ENCODE data around the gene IFI44. TPM values are rescaled to one million over a fixed set of nuclear protein-coding genes. Genes with fewer than 3 reads are reported as not detected.

IFI44 gene
- total RNA-seq, 4 donors from 2014 or later = 6.7 to 12.5 (median 10.9) TPM

- Histone ChIP-seq H3K4me1 (peaks cover 3 to 17% (median 7%) of the 10 kb centered on the region in 4 donors), H3K4me3 (no peak overlapping the region), H3K36me3 (no peaks in the 10 kb centered on the region), H3K27ac (replicated peaks in 1 of 4) (no peak overlapping the region), H3K9me3 (peaks cover 0 to 8% (median 0%) of the 10 kb centered on the region in 4 donors), H3K27me3 (no peaks in the 10 kb centered on the region)
- no peak for DNase-seq (ENCODE audit: extremely low spot score)
- no CpG with 5 or more reads among the region's 1 CpG for WGBS
- intact Hi-C loops (cut with DNase I) = no loop called here
- TF ChIP-seq POLR2AphosphoS5 (IDR thresholded peaks at IDR 0.05) (no peak), EP300 (IDR thresholded peaks at IDR 0.05) (no peak), CTCF (IDR thresholded peaks at IDR 0.05) (no peak), POLR2A (IDR thresholded peaks at IDR 0.05; ENCODE audit: low read depth) (no peak)
These were observed 2.4 kb upstream of the IFI44 start for GRCh38 chr1:78647238-78647637.

- TF ChIP-seq POLR2AphosphoS5 (IDR thresholded peaks at IDR 0.05) = no peak
- intact Hi-C loops (cut with DNase I) = no loop called here
- no peaks in the 10 kb centered on the region for H3K27me3 ChIP-seq
- H3K27ac ChIP-seq (replicated peaks in 1 of 4) = peak overlapping the region; percentile 44 to 61 (median 52)
- no peaks in the 10 kb centered on the region for H3K9me3 ChIP-seq
- H3K4me1 ChIP-seq = peaks cover 3 to 20% (median 7%) of the 10 kb centered on the region in 4 donors
- DNase-seq (ENCODE audit: extremely low spot score) = no peak
- peak overlapping the region; percentile 39 to 53 (median 42) for H3K4me3 ChIP-seq
- WGBS = 56% methylated on average over 6 of the region's 6 CpGs
- H3K36me3 ChIP-seq = peaks cover 0 to 6% (median 2%) of the 10 kb centered on the region in 4 donors
These were observed 556 bp downstream of the IFI44 start for GRCh38 chr1:78650114-78650660.

- intact Hi-C loops (cut with DNase I) = no loop called here
- H3K4me1 ChIP-seq = peaks cover 0 to 20% (median 7%) of the 10 kb centered on the region in 4 donors
- H3K4me3 ChIP-seq = peak overlapping the region; percentile 39 to 53 (median 42)
- no peak for DNase-seq (ENCODE audit: extremely low spot score)
- H3K27ac ChIP-seq (replicated peaks in 1 of 4) = peak overlapping the region; percentile 12 to 39 (median 22)
- no peak for TF ChIP-seq POLR2A (IDR thresholded peaks at IDR 0.05; ENCODE audit: low read depth)
- TF ChIP-seq POLR2AphosphoS5 (IDR thresholded peaks at IDR 0.05) = peak in 1 of 2 donors; percentile 22
- H3K27me3 ChIP-seq = no peaks in the 10 kb centered on the region
- WGBS = 63% methylated on average over 6 of the region's 12 CpGs
- H3K36me3 ChIP-seq = peaks cover 0 to 14% (median 6%) of the 10 kb centered on the region in 4 donors
- no peaks in the 10 kb centered on the region for H3K9me3 ChIP-seq
These were observed 1.6 kb downstream of the IFI44 start for GRCh38 chr1:78651241-78651640.

GRCh38 chr1:78652019-78652560 is 2.5 kb downstream of the IFI44 start:
- no peak for TF ChIP-seq EP300 (IDR thresholded peaks at IDR 0.05)
- peaks cover 0 to 16% (median 6%) of the 10 kb centered on the region in 4 donors for H3K36me3 ChIP-seq
- peak overlapping the region; percentile 39 to 53 (median 42) for H3K4me3 ChIP-seq
- peaks cover 0 to 20% (median 7%) of the 10 kb centered on the region in 4 donors for H3K4me1 ChIP-seq
- WGBS = 94% methylated on average over 17 of the region's 17 CpGs
- intact Hi-C loops (cut with DNase I) = no loop called here
- H3K27me3 ChIP-seq = no peaks in the 10 kb centered on the region
- DNase-seq (ENCODE audit: extremely low spot score) = no peak
- no peaks in the 10 kb centered on the region for H3K9me3 ChIP-seq
- peak overlapping the region in 1 of 4 donors; percentile 39 for H3K27ac ChIP-seq (replicated peaks in 1 of 4)

- 80% methylated on average over 1 of the region's 1 CpG for WGBS
- TF ChIP-seq POLR2A (IDR thresholded peaks at IDR 0.05; ENCODE audit: low read depth) = no peak
- no peak for TF ChIP-seq EP300 (IDR thresholded peaks at IDR 0.05)
- TF ChIP-seq POLR2AphosphoS5 (IDR thresholded peaks at IDR 0.05) = no peak
- TF ChIP-seq CTCF (IDR thresholded peaks at IDR 0.05) = no peak
- Histone ChIP-seq H3K27me3 (no peaks in the 10 kb centered on the region), H3K4me3 (no peak overlapping the region), H3K4me1 (no peaks in the 10 kb centered on the region), H3K27ac (replicated peaks in 1 of 4) (no peak overlapping the region), H3K9me3 (no peaks in the 10 kb centered on the region), H3K36me3 (peaks cover 0 to 68% (median 35%) of the 10 kb centered on the region in 4 donors)
- intact Hi-C loops (cut with DNase I) = no loop called here
- no peak for DNase-seq (ENCODE audit: extremely low spot score)
These were observed 9.3 kb downstream of the IFI44 start for GRCh38 chr1:78658901-78659300.

- peaks cover 0 to 42% (median 24%) of the 10 kb centered on the region in 4 donors for H3K36me3 ChIP-seq
- H3K4me3 ChIP-seq = no peak overlapping the region
- no peaks in the 10 kb centered on the region for H3K27me3 ChIP-seq
- DNase-seq (ENCODE audit: extremely low spot score) = no peak
- TF ChIP-seq POLR2A (IDR thresholded peaks at IDR 0.05; ENCODE audit: low read depth) (no peak), POLR2AphosphoS5 (IDR thresholded peaks at IDR 0.05) (no peak), EP300 (IDR thresholded peaks at IDR 0.05) (no peak), CTCF (IDR thresholded peaks at IDR 0.05) (no peak)
- no peak overlapping the region for H3K27ac ChIP-seq (replicated peaks in 1 of 4)
- no peaks in the 10 kb centered on the region for H3K4me1 ChIP-seq
- intact Hi-C loops (cut with DNase I) = no loop called here
- H3K9me3 ChIP-seq = no peaks in the 10 kb centered on the region
- WGBS = 88% methylated on average over 2 of the region's 2 CpGs
These were observed 14.3 kb downstream of the IFI44 start for GRCh38 chr1:78663923-78664322.

All from esophagus muscularis mucosa (tissue), 4 donors.